ENCODE data around the gene GID8. TPM values are rescaled to one million over a fixed set of nuclear protein-coding genes. Genes with fewer than 3 reads are reported as not detected.

Gene GID8
- total RNA-seq, 2 experiments from 2014 or later, result 39.6 to 46.1 TPM

- H3K4me1 ChIP-seq (ENCODE audit: insufficient read depth, low read length), result peaks cover 17% of the 10 kb centered on the region
- intact Hi-C loops (cut with DNase I, micrococcal nuclease), result loop anchor here (1.0 kb wide), 2 partner anchors 37 to 207 kb away; no protein-coding TSS in a partner anchor
- ChIA-PET POLR2A (interaction anchor here (0.6 to 1.5 kb wide), 5 partner anchors 32 to 39 kb away, joined by 3 to 8 read pairs (median 6); partner anchors contain the start of genes BHLHE23 and GID8), CTCF (interaction anchor here (0.6 to 1.2 kb wide), 24 partner anchors 8 to 243 kb away, joined by 3 to 10 read pairs (median 4); partner anchors contain the start of genes BHLHE23 and TCFL5)
- DNase-seq (peak; percentile 77 to 90 (median 86)), ATAC-seq (ENCODE audit: poor library complexity) (peak; percentile 100)
- Mint-ChIP-seq H3K9me3 (no peaks in the 10 kb centered on the region), H3K27me3 (peaks cover 51% of the 10 kb centered on the region), H3K27ac (no peak overlapping the region), H3K4me3 (peak overlapping the region; percentile 76), H3K4me1 (ENCODE audit: low read depth) (peaks cover 20% of the 10 kb centered on the region), H3K36me3 (ENCODE audit: low read depth) (no peaks in the 10 kb centered on the region)
- no peak overlapping the region for H3K27ac ChIP-seq (ENCODE audit: low read depth in 1 of 2, low read length in 2 of 2)
- peak overlapping the region; percentile 35 for H3K4me3 ChIP-seq (ENCODE audit: low read length)
- H3K27me3 ChIP-seq (ENCODE audit: control insufficient read depth in 1 of 2, insufficient read depth in 2 of 2, low read length in 2 of 2), result peaks cover 35 to 44% of the 10 kb centered on the region in 2 experiments
- peak; percentile 81 for TF ChIP-seq CTCF (IDR thresholded peaks at IDR 0.05)
- H3K9me3 ChIP-seq (ENCODE audit: control insufficient read depth in 1 of 2, insufficient read depth in 1 of 2, low read length in 2 of 2), result peaks cover 0 to 9% of the 10 kb centered on the region in 2 experiments
- H3K36me3 ChIP-seq (ENCODE audit: insufficient read depth, low read length), result no peaks in the 10 kb centered on the region
Measured at GRCh38 chr20:62971950-62972844, 34.2 kb downstream of the GID8 start.

GRCh38 chr20:62972845-62973745, 35.1 kb downstream of the GID8 start:
- H3K4me3 Mint-ChIP-seq, result no peak overlapping the region
- CTCF ChIA-PET, result interaction anchor here (0.6 to 1.2 kb wide), 24 partner anchors 8 to 242 kb away, joined by 3 to 10 read pairs (median 4); partner anchors contain the start of genes BHLHE23 and TCFL5
- POLR2A ChIA-PET, result interaction anchor here (0.6 to 1.5 kb wide), 5 partner anchors 31 to 38 kb away, joined by 3 to 8 read pairs (median 6); partner anchors contain the start of genes BHLHE23 and GID8

More at GRCh38 chr20:62972845-62973745, 35.1 kb downstream of the GID8 start:
- Mint-ChIP-seq H3K4me1 (ENCODE audit: low read depth) (peaks cover 29% of the 10 kb centered on the region), H3K27ac (no peak overlapping the region), H3K27me3 (peaks cover 60% of the 10 kb centered on the region), H3K9me3 (no peaks in the 10 kb centered on the region), H3K36me3 (ENCODE audit: low read depth) (no peaks in the 10 kb centered on the region)
- H3K27me3 ChIP-seq (ENCODE audit: control insufficient read depth in 1 of 2, insufficient read depth in 2 of 2, low read length in 2 of 2), result peaks cover 42 to 46% of the 10 kb centered on the region in 2 experiments
- intact Hi-C loops (cut with DNase I, micrococcal nuclease), result loop anchor here (1.0 kb wide), 2 partner anchors 36 to 206 kb away; no protein-coding TSS in a partner anchor
- peaks cover 26% of the 10 kb centered on the region for H3K4me1 ChIP-seq (ENCODE audit: insufficient read depth, low read length)
- no peak for ATAC-seq (ENCODE audit: poor library complexity)
- no peak overlapping the region for H3K27ac ChIP-seq (ENCODE audit: low read depth in 1 of 2, low read length in 2 of 2)
- TF ChIP-seq CTCF (IDR thresholded peaks at IDR 0.05), result no peak
- DNase-seq, result no peak
- H3K36me3 ChIP-seq (ENCODE audit: insufficient read depth, low read length), result no peaks in the 10 kb centered on the region
- H3K9me3 ChIP-seq (ENCODE audit: control insufficient read depth in 1 of 2, insufficient read depth in 1 of 2, low read length in 2 of 2), result peaks cover 0 to 9% of the 10 kb centered on the region in 2 experiments
- peak overlapping the region; percentile 35 for H3K4me3 ChIP-seq (ENCODE audit: low read length)

Measured in CD4-positive, alpha-beta T cell (primary cell).